Hematopoietic multipotent progenitor cell treated with erythropoietin and hydrocortisone succinate and interleukin-3 and kit ligand, for 6 days (in vitro differentiated cells): ENCODE data around the gene DUSP8.

ENCODE experiments used
- DNase-seq: peaks from one replicate; pipeline ENCODE4 v3.0.0-alpha.2; 2015

The DUSP8 gene

DNA sequence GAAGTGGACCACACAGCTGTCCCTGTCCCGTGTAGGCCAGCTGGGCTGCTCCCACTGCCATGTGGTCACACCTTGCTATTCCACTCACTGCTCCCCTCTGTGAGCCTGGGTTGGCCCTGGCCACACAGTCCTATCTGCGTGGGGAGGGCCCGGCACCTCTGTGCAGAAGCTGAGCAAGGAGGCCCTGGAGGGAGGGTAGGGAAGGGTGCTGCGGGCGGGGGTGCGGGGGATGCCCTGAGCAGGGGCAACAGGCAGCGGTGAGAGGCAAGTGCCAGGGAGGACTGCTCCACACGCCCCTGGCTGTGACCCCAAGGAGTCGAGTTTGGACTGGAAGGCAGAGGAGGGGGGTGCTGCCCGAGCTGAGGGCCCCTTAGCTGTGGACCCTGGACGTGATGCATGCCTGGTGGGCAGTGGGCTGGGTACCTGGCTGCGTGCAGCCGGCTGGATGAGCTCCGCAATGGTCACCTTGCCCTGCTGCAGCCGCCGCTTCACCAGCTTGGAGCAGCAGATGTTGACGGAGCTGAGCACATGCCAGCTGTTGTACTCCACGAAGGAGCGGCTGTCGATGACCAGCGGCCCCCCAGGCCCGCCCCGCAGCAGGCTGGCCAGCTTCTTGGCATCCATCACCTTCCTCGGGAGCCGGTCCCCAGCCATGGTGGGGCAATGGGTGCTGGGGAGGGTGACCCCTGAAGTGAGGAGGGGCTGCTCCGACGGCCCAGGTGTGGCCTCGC, 6.7 kb downstream of the DUSP8 start:
- DNase-seq = no peak

DNA sequence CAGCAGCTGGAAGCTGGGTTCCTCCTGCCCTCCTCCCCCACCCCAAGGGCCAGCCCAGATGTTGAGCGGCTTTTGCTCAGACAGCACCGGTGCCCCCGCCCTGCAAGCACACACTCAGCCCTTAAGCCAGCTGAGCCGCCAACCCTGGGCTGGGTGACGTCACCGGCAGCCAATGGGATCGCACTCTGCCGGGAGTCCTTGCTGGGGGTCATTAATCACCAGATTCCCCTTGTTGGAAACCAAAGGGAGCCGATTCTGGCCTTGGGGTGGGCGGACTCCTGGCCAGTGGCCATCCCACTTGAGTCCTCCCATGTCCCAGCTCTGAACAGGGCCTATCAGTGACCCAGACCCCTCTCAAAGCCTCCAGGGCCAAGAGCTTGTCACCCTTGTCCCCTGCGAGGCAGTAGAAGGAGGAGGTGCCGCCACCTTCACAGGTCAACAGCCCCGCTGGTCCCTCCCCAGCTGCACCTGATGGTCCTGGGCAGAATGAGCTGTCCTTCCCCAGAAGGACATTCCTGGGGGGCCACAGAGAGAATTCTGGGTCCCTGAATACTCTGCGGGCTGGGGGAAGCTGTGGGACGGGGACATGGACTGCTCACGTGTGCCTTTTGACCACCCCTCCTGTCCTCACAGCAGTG, 7.4 kb downstream of the DUSP8 start:
- DNase-seq = peak; percentile 47

DNA sequence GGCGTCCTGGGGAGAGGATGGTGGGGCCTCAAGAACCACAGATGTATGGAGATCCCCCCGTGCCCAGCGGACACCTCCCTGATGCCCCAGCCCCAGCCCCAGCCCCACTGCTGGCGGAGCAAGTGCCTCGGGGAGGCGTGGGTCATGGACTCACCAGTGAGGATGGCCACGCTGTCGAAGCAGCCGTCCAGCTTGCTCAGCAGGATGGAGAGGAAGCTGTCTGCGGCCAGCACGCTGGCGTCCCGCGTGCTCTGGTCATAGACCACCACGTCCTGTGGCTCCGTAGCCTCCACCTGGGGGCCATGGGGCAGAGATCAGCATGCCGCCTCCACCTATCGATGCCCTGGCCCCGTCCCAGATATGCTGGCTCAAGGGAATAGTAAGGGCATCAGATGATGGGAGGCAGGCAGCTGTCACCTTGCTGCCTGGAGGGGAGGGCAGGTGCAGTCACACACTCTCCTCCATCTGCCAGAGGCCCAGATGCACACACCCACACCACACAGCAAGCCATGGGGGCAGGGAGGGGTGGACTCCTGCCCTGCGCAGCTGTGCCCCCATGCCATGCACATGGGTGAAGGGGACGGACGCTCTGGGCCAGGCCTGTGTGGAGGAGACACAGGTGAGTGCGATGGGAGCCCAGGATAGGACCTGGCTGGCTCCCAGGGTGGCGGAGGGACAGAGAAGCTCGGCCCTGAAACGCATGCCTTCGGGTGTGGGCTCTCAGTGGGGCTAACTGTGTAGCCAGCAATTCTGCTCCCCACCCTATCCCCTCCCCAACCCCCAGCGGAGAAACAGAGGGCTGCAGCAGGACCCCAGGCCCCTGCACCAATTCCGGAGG, 8.2 kb downstream of the DUSP8 start:
- no peak for DNase-seq

DNA sequence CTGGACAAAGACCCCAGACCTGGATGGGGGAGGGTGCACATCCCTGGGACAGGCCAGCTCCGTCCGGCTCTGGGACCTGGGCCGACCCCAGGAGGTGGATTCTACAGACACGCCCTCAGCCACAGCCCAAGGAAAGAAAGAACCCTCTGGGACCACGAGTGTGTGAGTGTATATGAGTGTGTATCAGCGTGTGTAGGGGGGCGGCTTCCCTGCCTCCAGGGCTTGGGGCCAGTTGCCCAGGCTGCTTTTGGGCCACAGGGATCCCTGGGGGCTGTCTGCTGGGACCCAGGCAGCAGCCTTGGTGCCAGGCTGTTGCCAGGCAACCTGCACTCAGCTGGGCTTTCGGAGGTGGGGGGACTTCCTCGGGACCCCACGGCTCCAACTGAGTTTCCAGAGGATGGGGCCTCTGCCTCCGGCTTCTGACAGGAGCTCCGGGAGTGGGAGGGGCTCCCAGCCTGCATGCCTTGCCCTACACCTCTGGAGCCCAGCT, 8.9 kb downstream of the DUSP8 start:
- DNase-seq = no peak

DNA sequence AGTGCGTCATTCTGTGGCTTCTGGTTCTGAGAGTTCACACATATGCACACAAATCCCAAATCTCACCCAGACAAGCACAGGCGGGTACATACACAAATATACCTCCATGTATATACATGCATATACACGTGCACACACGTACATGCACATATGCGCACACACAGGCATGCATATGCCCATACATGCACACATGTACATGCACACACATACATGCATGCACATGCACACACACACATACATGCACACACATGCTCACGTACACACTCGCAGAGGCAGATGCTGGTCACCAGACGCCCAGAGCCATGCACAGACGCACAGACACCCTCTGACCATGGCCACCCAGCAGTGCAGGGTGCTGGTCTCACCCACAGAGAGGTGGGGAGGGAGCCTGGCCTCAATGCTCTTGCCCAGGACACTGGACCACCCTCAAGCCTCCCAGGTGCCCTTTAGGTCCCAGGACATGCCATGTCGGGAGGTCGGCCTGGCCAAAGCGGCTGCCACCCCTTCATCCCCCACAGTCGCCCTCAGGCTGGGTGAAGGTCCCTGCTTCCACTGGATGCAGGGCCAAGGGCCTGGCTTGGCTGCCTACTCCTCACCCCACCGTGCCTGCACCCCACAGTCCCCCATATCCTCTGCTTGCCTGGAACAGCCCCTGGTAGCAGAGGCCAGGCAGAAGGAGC, 9.5 kb downstream of the DUSP8 start:
- DNase-seq = no peak

DNA sequence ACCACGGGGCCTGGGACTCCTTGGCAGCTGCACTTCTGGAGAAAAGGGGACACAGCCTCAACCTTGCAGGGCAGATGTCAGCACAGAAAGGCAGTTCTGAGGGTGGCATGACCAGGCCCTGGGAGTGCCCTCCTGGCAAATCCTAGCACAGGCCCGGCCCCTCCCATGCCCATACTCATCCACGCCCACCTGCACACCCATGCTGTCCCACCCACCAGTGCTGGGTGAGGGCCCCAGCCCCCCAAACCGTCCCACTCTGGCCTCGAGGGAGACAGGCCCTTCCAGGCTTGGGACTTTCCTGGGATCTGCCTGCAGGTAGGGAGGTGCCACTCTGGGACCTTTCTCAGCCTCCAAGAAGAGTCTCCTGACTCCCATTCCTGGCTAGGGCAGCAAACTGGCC, 10.1 kb downstream of the DUSP8 start:
- no peak for DNase-seq

DNA sequence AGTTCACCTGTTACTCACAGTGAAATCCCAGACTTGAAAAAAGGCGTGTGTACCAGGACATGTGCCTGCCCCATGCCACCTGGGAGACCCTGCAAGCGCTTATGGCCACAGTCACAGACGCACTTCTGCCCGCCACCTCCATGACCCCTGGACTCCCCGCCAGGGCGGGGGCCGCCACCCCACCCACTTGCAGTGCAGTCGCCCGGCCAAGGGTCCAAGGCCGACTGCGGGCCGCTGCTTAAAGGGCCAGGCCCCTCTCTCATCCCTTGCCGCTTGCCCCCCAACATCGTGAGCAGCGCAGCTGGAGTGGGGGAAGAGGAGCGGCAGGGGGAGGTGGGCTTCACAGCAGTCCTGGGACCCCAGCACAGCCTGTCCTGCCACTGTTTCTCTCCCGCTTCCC, 10.8 kb downstream of the DUSP8 start:
- no peak for DNase-seq

DNA sequence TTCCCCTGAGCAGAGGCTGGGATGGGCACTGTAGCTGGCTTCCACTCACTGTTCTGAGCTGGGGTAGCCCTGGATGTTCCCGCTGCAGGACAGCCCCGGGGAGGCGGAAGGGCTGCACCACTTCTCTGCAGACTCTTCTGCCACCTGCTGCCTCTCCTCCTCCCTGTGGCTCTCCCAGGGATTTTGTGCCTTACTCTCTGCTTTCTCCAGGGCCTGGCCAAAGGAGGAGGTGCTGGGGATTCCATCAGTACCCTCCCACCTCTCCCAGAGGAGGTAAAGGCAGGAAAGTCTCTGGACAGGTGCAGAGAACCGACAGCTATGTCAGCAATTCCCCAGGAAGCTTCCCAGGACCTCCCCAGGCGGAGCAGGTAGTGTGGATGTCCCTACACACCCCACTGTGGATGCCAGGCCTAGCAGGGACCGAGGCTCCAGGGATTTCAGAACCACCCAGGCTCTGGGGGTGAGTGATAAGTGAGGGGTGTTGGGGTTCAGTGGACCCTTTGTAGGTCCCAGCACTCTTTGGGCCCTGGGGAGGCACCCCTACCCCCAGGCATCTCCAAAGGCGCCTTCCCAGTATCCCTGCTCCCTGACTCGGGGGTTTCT, 11.3 kb downstream of the DUSP8 start:
- no peak for DNase-seq

DNA sequence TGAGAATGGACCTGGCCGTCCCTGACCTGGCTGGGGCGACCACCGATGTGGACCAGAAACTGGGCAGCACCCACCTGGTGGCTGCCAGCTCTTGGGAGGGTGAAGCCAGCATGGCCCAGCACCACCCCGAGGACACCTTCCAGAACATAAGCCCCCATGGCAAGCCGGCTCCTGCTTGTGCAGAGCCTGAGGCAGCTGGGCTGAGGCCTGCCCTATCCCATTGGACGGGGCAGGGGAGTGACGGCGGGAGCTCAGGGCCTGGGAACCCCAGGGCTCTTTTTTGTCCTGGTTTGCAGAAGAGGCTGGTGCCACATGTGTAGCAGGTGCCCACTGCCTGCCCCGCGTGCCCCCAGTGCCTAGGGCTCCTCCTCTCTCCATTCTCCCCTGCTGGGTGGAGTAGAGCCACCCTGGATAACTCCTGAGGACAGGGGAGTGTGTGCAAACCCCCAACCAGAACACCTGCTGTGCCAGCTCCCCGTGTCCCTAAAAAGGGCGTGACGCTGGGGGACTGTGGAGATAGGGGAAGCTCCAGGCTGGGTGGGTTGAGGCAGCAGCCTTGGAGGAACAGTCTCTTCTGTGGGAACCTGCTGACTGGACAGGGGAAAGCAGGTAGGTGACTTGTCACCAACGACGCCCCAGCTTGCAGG, 11.9 kb downstream of the DUSP8 start:
- no peak for DNase-seq

DNA sequence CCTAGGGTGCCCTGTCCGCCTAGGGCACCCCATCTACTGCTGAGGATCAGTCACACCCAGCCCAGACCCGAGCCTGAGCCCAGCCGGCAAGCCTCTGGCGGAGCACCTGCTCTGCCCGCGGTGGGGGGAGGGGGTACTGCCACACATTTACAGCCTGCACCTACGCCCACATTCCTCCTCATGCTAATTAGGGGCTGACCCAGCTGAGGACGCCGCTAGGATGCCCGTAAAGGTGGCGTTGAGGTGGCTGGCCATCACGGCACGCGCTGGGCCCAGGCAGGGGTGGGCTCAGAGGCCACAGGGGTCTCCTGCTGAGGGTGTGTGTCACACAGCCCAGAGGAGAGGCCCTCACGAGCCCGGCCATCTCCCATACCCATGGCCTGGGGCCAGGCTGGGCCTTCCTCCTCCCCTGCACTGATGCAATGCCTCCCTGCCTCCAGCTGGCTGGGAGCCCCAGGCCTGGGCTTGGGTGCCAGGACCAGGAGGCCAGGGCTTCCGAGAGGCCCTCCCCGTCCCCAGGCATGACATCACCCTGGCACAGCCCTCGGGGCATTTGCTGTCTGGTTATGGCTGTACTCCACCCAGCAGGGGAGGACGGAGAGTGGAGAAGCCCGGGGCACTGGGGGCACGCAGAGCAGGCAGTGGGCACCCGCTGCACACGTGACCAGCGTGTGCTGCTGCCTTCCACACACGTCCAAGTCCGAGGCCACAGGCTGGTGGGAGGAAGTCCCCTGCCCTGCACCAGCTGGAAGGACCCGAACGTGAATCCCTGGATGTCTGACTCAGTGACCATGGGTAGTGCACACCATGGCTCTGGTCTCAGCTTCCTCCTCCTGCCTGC, 12.7 kb downstream of the DUSP8 start:
- DNase-seq = no peak

DNA sequence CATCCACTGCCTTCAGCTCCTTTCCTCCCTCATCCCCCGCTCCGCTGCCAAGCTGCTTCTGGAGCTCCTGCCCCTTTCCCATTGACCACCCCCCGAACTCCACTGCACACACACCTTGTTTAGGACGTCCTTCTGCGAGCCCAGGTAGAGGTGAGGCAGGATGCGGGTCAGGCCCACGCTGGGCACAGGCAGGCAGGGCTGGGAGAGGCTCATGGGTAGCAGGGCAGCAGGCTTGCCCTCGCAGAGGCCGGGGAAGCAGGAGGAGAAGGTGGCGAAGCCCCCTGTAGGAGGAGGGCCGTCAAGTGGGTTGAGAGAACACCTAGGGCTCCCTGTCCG, 13.3 kb downstream of the DUSP8 start:
- DNase-seq = no peak

DNA sequence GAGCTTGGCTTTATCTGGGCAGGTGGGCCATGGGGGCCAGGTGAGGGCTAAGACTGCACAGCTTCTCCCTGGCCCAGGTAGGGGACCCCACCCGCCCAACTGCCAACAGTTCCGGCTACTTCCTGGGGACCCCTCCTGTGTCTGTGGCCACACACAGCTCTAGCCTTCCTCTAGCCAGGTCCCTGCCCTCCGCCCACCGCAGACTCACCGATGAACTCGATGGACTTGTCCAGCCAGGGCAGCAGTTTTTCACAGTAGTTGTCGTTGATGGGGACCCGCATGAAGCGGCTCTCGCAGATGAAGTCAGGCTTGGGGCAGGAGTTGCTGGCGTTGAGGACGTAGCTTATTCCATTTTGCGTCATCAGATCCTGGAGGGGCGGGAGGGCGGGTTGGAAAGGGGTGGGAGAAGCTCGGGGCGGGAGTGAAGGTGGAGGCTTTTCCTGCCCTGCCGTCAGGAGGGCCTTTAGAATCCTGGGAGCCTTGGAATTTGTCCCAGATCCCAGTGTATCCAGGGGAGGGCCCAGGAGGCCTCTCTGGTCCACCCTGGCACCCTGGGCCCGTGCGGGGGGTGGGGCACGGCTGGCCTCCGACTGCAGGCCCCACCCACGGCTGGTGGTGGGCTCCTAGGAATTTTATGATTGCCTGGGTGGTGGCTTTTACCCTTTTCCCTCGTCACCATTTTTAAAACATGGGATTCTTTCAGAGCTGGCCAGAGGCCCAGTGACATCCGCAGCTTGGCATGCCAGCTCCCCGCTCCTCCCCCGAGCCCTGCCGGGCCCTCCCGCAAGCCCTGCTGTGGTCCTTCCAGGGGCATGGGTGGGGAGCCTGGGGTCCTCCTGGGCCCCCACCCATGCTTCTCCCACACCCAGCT, 13.9 kb downstream of the DUSP8 start:
- DNase-seq = no peak

DNA sequence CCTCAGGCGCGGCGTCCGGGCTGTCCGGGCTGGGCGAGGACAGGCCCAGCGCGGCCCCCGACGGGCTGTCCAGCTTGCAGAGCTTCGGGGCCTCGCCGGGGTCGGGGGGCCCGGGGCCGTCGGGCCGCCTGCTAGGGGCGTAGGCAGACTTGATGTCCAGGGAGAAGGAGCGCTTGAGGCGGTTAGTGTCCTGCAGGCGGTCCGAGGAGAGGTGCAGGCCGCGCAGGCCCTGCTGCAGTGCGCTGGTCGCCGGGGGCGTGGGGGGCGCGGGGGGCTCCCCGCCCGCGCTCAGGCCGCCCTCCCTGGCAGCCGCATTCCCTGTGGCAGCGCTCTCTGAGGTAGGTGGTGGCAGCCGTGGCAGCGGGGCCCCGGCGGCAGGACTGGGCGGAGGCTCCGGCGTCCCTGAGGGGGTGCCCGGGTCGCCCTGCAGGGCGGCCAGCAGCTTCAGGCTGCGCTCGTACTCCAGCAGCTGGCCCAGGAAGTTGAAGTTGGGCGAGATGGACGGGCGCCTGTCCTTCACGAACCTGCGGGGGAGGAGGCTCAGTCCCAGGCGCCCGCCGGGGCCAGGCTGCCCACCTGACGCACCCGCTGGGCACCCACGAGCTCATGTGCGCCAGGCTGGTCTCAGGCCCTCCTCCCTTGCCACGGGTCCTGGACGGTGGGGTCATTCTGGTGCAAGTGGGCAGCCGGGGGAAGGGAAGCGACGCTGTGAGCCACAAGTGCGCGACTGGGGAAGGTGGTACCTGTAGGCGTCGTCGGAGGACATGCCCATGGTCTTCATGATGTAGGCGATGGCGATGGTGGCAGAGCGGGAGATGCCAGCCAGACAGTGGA, 14.8 kb downstream of the DUSP8 start:
- DNase-seq = no peak

DNA sequence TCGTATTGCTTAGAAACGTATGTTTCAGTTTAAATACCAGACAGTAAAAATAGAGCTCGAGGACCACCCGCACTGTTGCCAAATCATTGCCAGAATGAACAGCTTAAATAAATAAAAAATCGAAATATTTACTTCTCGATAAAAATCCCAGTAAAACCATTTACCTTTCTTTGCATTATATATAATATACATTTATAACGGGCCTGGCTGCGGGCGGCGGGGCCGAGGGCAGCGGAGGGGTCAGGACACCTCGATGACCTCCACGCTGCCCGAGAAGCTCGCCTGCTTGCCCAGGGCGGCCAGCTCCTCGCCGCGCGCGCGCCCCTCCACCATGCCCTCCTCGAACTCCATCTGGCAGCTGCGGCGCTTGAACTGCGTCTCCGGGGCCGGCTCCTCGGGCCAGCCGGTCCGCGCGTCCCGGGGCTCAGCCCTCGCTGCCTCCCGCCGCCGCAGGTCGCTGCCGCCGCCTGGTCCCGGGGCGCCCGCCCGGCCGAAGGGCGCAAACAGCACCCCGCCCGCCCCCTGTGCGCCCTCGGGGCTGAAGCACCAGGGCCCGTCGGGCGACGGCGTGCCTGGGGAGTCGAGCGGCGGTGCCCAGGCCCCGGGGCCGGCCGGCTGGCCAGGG, 15.7 kb downstream of the DUSP8 start:
- DNase-seq = no peak

DNA sequence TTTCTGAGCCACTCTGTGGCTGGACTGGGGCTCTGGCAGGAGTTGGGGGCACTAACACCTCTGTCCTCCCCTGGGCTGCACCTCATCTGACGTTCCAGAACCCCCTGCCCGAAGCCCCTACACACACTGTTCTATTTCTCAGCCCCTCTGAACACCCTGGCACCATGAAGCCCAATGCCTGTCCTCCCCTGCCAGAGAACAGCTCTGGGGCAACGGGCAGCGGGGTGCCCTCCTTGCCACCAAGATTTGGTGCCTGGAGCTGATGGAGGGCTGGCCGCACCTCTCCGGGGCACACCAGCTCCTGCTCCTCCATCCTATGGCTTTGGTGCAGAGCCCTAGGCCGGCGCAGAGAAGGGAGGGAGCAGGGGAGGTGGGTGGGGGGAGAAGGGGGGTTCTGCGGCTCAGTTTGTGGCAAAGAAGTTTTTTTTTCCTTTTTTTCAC, 16.3 kb downstream of the DUSP8 start:
- no peak for DNase-seq

DNA sequence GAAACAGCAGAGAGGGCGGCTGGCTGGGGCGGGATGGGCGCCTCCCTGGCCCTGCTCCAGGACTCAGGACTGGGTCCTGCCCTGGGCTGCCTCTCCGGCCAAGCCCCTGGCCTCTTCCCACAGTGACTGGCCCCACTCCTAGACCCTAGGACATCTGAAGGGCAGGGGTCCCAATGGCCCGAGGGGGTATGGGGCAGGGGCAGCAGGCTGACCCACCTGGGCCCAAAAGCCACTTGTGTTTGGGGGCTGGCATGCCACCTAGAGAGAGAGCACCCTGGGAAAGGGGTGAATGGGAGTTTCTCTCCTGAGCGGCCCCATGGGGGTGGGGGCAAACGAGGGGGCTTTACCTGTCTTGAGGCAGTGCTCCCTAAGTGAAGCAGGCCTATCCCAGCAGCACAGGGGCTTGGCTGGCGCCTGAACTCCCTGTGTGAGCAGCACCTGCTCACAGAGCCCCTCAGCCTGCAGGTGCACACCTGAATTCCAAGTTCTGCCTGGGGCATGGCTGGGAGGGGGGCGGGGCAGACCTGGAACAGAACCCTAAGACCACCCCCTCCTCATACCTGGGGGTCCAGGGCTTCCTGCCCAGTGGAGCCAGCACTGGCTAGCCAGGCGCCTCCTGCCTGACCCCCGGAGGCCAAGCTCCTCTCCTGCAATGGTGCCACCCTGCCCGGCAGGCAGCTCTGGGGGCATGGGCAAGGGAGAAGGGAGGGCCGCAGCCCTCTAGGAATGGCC, 16.9 kb downstream of the DUSP8 start:
- DNase-seq = no peak

DNA sequence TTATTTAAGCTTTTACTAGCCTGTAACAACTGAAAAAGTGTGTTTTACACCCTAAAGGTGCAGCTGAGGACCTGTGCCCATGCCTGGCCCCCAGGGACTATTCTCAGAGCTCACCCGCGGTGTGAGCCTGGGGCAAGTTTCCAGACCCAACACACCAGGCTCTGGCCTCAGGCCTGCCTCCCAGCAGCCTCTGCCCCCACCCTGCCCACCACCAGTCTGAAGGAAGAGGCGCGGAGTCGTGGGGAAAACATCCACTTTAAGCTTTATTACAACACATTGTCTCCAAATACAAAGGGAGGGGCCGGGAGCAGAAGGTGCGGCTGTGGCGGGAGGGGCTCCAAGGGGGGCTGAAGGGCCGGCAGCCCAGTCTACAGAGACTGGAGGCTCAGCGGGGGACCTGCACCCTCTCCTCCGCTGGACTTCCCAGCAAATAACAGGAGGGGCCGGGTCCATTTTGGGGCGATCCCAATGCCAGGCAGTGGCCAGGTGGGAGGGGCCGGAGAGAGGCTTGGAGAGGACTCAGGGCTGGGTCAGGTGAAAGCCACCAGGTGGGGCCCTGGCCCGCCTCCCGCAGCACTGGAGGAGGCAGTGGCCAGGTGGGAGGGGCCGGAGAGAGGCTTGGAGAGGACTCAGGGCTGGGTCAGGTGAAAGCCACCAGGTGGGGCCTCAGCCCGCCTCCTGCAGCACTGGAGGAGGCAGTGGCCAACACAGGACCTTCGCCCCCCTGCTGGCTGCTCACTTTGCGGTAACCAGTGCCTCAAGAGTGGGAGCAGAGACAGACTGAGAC, 18.1 kb downstream of the DUSP8 start:
- DNase-seq = no peak
